Measurements from ENCODE around the gene LRRC4B. TPM values are rescaled to one million over a fixed set of nuclear protein-coding genes. Genes with fewer than 3 reads are reported as not detected.
A peak's percentile ranks its signal among the peaks of the same experiment; 100 is the strongest.

Gene LRRC4B
- total and polyA plus RNA-seq, 12 donors = 0.07 to 24.1 (median 1.3) TPM

DNA sequence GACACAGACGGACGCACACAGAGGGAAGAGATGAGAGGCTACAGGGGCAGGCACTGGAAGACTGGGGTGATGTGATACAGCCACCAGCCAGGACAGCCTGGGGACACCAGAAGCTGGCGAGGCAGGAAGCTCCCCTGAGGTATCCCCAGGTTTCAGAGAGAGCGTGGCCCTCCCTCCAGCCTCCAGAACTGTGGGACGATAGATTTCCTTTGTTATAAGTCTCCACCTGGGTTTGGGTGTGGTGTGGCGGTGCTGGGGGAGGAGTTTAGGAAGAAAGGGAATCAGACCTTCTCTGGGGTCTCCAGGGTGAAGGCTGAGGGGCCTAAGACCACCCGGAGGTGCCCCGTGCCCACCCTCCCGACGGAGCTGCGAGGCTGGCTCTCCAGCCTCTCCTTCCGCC, 51.8 kb downstream of the LRRC4B start:
- Histone ChIP-seq H3K36me3 (replicated peaks in 1 of 2) (no peaks in the 10 kb centered on the region), H3K4me3 (no peak overlapping the region), H3K27ac (no peak overlapping the region), H3K4me1 (replicated peaks in 1 of 2) (no peaks in the 10 kb centered on the region), H3K27me3 (no peaks in the 10 kb centered on the region), H3K9me3 (replicated peaks in 1 of 3) (no peaks in the 10 kb centered on the region)
- intact Hi-C loops (cut with DNase I) = no loop called here
- no peak for DNase-seq
- TF ChIP-seq POLR2A (IDR thresholded peaks at IDR 0.05) = no peak
- TF ChIP-seq, protein P1, sequence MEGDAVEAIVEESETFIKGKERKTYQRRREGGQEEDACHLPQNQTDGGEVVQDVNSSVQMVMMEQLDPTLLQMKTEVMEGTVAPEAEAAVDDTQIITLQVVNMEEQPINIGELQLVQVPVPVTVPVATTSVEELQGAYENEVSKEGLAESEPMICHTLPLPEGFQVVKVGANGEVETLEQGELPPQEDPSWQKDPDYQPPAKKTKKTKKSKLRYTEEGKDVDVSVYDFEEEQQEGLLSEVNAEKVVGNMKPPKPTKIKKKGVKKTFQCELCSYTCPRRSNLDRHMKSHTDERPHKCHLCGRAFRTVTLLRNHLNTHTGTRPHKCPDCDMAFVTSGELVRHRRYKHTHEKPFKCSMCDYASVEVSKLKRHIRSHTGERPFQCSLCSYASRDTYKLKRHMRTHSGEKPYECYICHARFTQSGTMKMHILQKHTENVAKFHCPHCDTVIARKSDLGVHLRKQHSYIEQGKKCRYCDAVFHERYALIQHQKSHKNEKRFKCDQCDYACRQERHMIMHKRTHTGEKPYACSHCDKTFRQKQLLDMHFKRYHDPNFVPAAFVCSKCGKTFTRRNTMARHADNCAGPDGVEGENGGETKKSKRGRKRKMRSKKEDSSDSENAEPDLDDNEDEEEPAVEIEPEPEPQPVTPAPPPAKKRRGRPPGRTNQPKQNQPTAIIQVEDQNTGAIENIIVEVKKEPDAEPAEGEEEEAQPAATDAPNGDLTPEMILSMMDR (IDR thresholded peaks at IDR 0.05) = no peak
- WGBS, 4 donors = 41 to 54% (median 45%) methylated on average over 11 to 12 of the region's 12 CpGs

DNA sequence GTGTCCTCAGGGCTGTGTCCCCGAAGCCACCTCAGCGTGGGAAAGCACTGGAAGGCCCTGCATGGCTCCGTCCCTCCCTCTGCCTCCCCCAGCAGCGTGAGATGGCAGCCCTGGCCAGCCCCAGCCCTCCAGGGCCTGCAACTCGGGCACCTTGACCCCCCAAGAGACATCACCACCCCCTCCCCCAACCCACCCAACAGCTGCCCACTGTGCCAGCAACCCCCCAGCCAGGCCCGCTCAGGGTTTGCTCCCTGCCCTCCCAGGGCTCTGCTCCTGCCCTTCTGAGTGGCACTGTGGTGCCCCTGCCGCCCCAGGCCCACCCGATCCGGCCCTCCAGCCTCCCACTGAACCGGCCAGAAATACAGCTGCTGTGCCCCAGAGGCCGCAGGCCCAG, 53.1 kb downstream of the LRRC4B start:
- no peaks in the 10 kb centered on the region for H3K27me3 ChIP-seq
- no peak overlapping the region for H3K4me3 ChIP-seq
- H3K36me3 ChIP-seq (replicated peaks in 1 of 2) = no peaks in the 10 kb centered on the region
- 60 to 83% (median 70%) methylated on average over 1 to 11 of the region's 11 CpGs for WGBS, 4 donors
- no peak for TF ChIP-seq POLR2A (IDR thresholded peaks at IDR 0.05)
- TF ChIP-seq, protein P1 (IDR thresholded peaks at IDR 0.05) = no peak
- DNase-seq = no peak
- no peaks in the 10 kb centered on the region for H3K9me3 ChIP-seq (replicated peaks in 1 of 3)
- H3K27ac ChIP-seq = peak overlapping the region in 1 of 5 donors; percentile 75
- H3K4me1 ChIP-seq (replicated peaks in 1 of 2) = peaks cover 6 to 7% of the 10 kb centered on the region in 2 donors
- intact Hi-C loops (cut with DNase I) = no loop called here

DNA sequence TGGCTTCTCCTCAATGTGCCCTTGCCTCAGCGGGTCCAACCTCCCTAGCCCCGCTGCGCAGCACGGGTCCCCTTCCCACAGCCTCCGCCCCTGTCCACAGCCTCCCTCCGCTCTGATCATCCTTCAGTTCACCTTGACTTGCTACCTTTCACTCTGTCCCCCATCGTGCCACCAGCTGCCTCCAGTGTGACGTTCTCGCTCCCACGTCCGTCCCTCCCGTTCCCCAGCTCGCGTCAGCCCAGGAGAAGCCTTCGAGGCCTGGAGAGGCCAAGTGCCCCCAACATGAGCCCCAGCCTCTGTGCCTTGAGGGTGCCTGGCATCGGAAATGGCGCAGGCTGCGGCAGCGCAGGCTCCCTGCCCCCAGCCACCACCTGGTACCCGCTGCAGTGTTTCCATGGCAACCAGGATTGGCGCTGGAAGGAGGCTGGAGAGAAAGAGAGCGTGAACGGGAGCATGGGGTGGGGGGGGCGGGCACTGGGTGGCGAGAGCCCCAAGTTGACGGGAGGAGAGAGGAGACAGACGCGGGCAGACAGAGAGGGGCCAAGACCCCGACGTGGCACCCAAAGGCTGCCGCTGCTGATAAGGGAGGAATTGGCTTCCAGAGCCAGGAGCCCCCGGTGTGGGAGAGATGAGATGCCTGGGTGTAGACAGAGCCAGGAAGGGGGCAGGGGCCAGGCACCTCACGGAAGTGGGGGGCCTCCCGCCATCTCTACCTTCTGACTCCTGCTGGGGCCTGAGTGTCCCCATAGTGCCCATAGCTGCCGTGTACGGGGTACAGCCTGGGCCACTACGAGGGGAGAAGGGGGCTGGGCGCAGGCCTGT, 53.7 kb downstream of the LRRC4B start:
- WGBS, 4 donors = 33 to 45% (median 38%) methylated on average over 23 to 38 of the region's 38 CpGs
- peak in 2 of 7 donors; percentile 43 to 85 for DNase-seq
- Histone ChIP-seq H3K27me3 (no peaks in the 10 kb centered on the region), H3K27ac (peak overlapping the region in 1 of 5 donors; percentile 75), H3K9me3 (replicated peaks in 1 of 3) (no peaks in the 10 kb centered on the region), H3K4me1 (replicated peaks in 1 of 2) (peaks cover 8% of the 10 kb centered on the region in 2 donors), H3K4me3 (no peak overlapping the region), H3K36me3 (replicated peaks in 1 of 2) (no peaks in the 10 kb centered on the region)
- intact Hi-C loops (cut with DNase I) = no loop called here
- TF ChIP-seq, protein P1 (IDR thresholded peaks at IDR 0.05) = no peak
- TF ChIP-seq POLR2A (IDR thresholded peaks at IDR 0.05) = peak in 1 of 2 donors; percentile 11

DNA sequence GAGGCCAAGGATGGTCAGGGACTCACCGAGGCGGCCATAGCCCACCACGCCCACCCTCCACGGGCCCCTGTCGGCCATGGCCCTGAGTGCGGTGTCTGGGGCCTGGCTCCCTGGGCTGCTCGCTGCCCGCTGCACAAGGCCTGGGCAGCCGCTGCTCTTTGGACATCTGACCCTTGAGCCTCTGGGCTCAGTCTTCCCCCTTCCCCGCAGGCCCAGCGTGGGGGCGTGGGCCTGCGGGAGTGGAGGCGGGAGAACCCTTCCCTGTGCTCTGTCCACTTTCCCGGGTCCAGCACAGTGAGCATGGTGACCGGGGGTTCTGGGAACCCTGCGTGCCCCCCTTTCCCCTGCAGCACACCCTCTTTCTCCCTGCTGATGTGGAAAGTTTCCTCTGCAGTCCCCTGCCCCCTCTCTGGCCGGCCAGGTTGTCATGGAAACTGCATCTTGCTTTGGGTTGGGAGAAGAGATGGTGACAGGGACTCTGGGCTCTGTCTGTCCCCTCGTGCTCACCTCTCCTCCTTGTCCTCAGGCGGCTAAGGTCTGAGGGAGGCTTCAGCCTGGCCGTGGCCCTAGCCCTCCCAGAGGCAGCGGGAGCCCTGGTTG, 54.4 kb downstream of the LRRC4B start, which contains the start of gene ASPDH:
Gene ASPDH (minus strand): TSS at position 168 of the 600 bp plus-strand sequence. CDS start 90 bp downstream, at position 78.
- H3K4me1 ChIP-seq (replicated peaks in 1 of 2) = peaks cover 8% of the 10 kb centered on the region in 2 donors
- no peak for TF ChIP-seq POLR2A (IDR thresholded peaks at IDR 0.05)
- TF ChIP-seq, protein P1 (IDR thresholded peaks at IDR 0.05) = no peak
- peak within 1 kb of the TSS in 1 of 5 donors; percentile 78 for H3K27ac ChIP-seq
- WGBS, 4 donors = 28 to 55% (median 38%) methylated on average over 11 to 22 of the region's 22 CpGs
- no peaks in the 10 kb centered on the region for H3K36me3 ChIP-seq (replicated peaks in 1 of 2)
- no peaks in the 10 kb centered on the region for H3K9me3 ChIP-seq (replicated peaks in 1 of 3)
- no peaks in the 10 kb centered on the region for H3K27me3 ChIP-seq
- no peak for DNase-seq
- no peak within 1 kb of the TSS for H3K4me3 ChIP-seq
- intact Hi-C loops (cut with DNase I) = no loop called here

All from adrenal gland (tissue), 12 donors.